Mucosa of descending colon (tissue), 3 donors: ENCODE measurements around the gene RFLNA. TPM values are rescaled to one million over a fixed set of nuclear protein-coding genes. Genes with fewer than 3 reads are reported as not detected.

ENCODE experiments used
- ATAC-seq: fragments of 200-7000 bp; cut with Tn5 transposase; one replicate; pipeline ENCODE4 v1.9.1; 2020; ENCODE audit warnings: mild to moderate bottlenecking, moderate library complexity
- DNase-seq, 3 donors: peaks; one replicate each; pipeline ENCODE4 v3.0.0-alpha.2; 2020
- H3K36me3 ChIP-seq: fragments of 200-600 bp; one replicate; pipeline ENCODE4 v1.8.0; 2021; ENCODE audit warnings: low read depth, mild to moderate bottlenecking
- H3K4me1 ChIP-seq: fragments of 200-600 bp; one replicate; pipeline ENCODE4 v1.8.0; 2021; ENCODE audit warnings: low read depth, mild to moderate bottlenecking
- H3K4me3 ChIP-seq: fragments of 200-600 bp; one replicate; pipeline ENCODE4 v1.8.0; 2021; ENCODE audit warnings: mild to moderate bottlenecking
- H3K9me3 ChIP-seq: fragments of 200-600 bp; one replicate; pipeline ENCODE4 v1.8.0; 2021; ENCODE audit warnings: mild to moderate bottlenecking
- CTCF ChIP-seq: fragments of 200-600 bp; IDR thresholded peaks from one replicate; pipeline ENCODE4 v1.8.0; 2022; ENCODE audit warnings: antibody characterized with exemption, mild to moderate bottlenecking
- intact Hi-C, 2 donors: fragments of 100-400 bp; cut with DNase I in 1 of 2; cut with micrococcal nuclease in 1 of 2; formaldehyde crosslinking; loops; one replicate each; pipeline versions ENCODE4 v1.11.0 to v1.11.1; 2022; cut with DNase I, micrococcal nuclease
- total RNA-seq, 3 donors: library from RNA; stranded (reverse); fragmentation: NEBNext Ultra II Directional in 2 of 3; extraction: Animal tissue kit (Norgen Biotek cat#: 25700) in 2 of 3; gene quantifications; one replicate each; pipeline versions ENCODE4 v1.2.1 to v1.2.4, GENCODE V29; 2021 to 2023
- donor health status: DM: no; HTN: no; CAD: no; lungs with moderate emphysema.
- donor health status: DM: no; HTN: no; CAD: no.
- donor health status: DM: no; HTN: yes; CAD: no.

The RFLNA gene
- total RNA-seq, 3 donors from 2014 or later: 18.0 to 74.5 (median 36.0) TPM

- H3K9me3 ChIP-seq: no peaks in the 10 kb centered on the region
- no peak overlapping the region for H3K4me3 ChIP-seq
- peaks cover 3% of the 10 kb centered on the region for H3K4me1 ChIP-seq
- no peaks in the 10 kb centered on the region for H3K36me3 ChIP-seq
- peak; percentile 63 for ATAC-seq
- peak in 1 of 3 donors; percentile 22 for DNase-seq
- no peak for TF ChIP-seq CTCF
- intact Hi-C loops: no loop called here
These were observed 16.3 kb upstream of the RFLNA start for GRCh38 chr12:124278389-124279101.

GRCh38 chr12:124279315-124279714 lies 15.6 kb upstream of the RFLNA start:
- H3K36me3 ChIP-seq: no peaks in the 10 kb centered on the region
- H3K4me1 ChIP-seq: peaks cover 3% of the 10 kb centered on the region
- H3K4me3 ChIP-seq: no peak overlapping the region
- DNase-seq (no peak), ATAC-seq (no peak)
- no peaks in the 10 kb centered on the region for H3K9me3 ChIP-seq
- intact Hi-C loops: no loop called here
- TF ChIP-seq CTCF: no peak

- Histone ChIP-seq H3K4me3 (no peak overlapping the region), H3K9me3 (peaks cover 3% of the 10 kb centered on the region), H3K36me3 (no peaks in the 10 kb centered on the region), H3K4me1 (peaks cover 3% of the 10 kb centered on the region)
- DNase-seq (peak in 1 of 3 donors; percentile 32), ATAC-seq (peak; percentile 50)
- intact Hi-C loops: no loop called here
- TF ChIP-seq CTCF: no peak
These were observed 15.0 kb upstream of the RFLNA start for GRCh38 chr12:124279846-124280360.

- peaks cover 3% of the 10 kb centered on the region for H3K4me1 ChIP-seq
- no peak for TF ChIP-seq CTCF
- no peak for ATAC-seq
- DNase-seq: no peak
- H3K4me3 ChIP-seq: no peak overlapping the region
- intact Hi-C loops: no loop called here
- no peaks in the 10 kb centered on the region for H3K36me3 ChIP-seq
- peaks cover 3% of the 10 kb centered on the region for H3K9me3 ChIP-seq
These were observed 13.6 kb upstream of the RFLNA start for GRCh38 chr12:124281309-124281708.

GRCh38 chr12:124282287-124282686 lies 12.6 kb upstream of the RFLNA start:
- no peak for ATAC-seq
- no peak for TF ChIP-seq CTCF
- no peak for DNase-seq
- Histone ChIP-seq H3K9me3 (peaks cover 3% of the 10 kb centered on the region), H3K4me1 (peaks cover 7% of the 10 kb centered on the region), H3K36me3 (no peaks in the 10 kb centered on the region), H3K4me3 (no peak overlapping the region)
- intact Hi-C loops: no loop called here
